ENCODE results near the gene TUBB3.

DNA sequence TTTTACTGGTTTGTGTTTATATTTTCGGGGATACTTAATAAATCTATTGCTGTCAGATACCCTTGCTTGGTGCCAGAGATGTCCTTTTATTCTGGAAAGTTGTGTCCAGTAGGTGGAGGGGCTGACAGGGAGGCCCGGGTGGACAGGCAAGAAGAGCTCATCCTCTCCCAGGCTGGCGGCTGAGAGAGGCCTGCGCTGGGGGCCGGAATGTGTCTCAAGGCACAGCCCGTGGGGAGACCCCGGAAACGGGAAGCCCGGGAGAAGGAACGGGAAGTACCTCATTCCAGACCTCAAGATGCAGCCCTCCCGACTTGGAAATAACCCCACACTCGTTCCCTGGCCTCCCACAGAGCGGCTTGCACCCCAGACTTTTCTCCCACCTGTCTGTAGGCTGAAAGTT, 12.9 kb downstream of the TUBB3 start:
- no peak for TF ChIP-seq CTCF (conservative IDR thresholded peaks at IDR 0.05)
- no peak for TF ChIP-seq EZH2 (IDR thresholded peaks at IDR 0.05; ENCODE audit: low read depth)

Data from PC-9 (cell line).